ENCODE results near the gene COL9A1. TPM values are rescaled to one million over a fixed set of nuclear protein-coding genes. Genes with fewer than 3 reads are reported as not detected.

Gene COL9A1
- total RNA-seq, 1 donor from 2014 or later = 7.8 TPM

- Histone ChIP-seq H3K27ac (ENCODE audit: low read depth, low read length) (no peak overlapping the region), H3K4me3 (ENCODE audit: low read length in 3 of 3) (no peak overlapping the region), H3K27me3 (ENCODE audit: control insufficient read depth in 3 of 3, insufficient read depth in 3 of 3, low read length in 3 of 3) (peaks cover 0 to 4% (median 0%) of the 10 kb centered on the region in 3 donors), H3K9ac (ENCODE audit: low read depth in 1 of 3, low read length in 3 of 3) (no peak overlapping the region), H3K4me1 (ENCODE audit: control insufficient read depth in 3 of 3, insufficient read depth in 3 of 3, low read length in 3 of 3) (no peaks in the 10 kb centered on the region), H3K36me3 (ENCODE audit: control insufficient read depth in 3 of 3, insufficient read depth in 3 of 3, low read length in 3 of 3) (no peaks in the 10 kb centered on the region), H3K9me3 (ENCODE audit: control insufficient read depth in 3 of 3, low read length in 3 of 3) (no peaks in the 10 kb centered on the region)
These were observed 82.8 kb downstream of the COL9A1 start for GRCh38 chr6:70219943-70220613.

GRCh38 chr6:70216767-70217166, 86.1 kb downstream of the COL9A1 start:
- H3K36me3 ChIP-seq (ENCODE audit: control insufficient read depth in 3 of 3, insufficient read depth in 3 of 3, low read length in 3 of 3) = no peaks in the 10 kb centered on the region
- H3K4me3 ChIP-seq (ENCODE audit: low read length in 3 of 3) = no peak overlapping the region
- no peak overlapping the region for H3K9ac ChIP-seq (ENCODE audit: low read depth in 1 of 3, low read length in 3 of 3)
- no peak overlapping the region for H3K27ac ChIP-seq (ENCODE audit: low read depth, low read length)
- H3K9me3 ChIP-seq (ENCODE audit: control insufficient read depth in 3 of 3, low read length in 3 of 3) = no peaks in the 10 kb centered on the region
- no peaks in the 10 kb centered on the region for H3K4me1 ChIP-seq (ENCODE audit: control insufficient read depth in 3 of 3, insufficient read depth in 3 of 3, low read length in 3 of 3)
- peaks cover 0 to 7% (median 0%) of the 10 kb centered on the region in 3 donors for H3K27me3 ChIP-seq (ENCODE audit: control insufficient read depth in 3 of 3, insufficient read depth in 3 of 3, low read length in 3 of 3)

- H3K4me3 ChIP-seq (ENCODE audit: low read length in 3 of 3) = no peak overlapping the region
- H3K9ac ChIP-seq (ENCODE audit: low read depth in 1 of 3, low read length in 3 of 3) = no peak overlapping the region
- no peak overlapping the region for H3K27ac ChIP-seq (ENCODE audit: low read depth, low read length)
- peaks cover 0 to 7% (median 0%) of the 10 kb centered on the region in 3 donors for H3K27me3 ChIP-seq (ENCODE audit: control insufficient read depth in 3 of 3, insufficient read depth in 3 of 3, low read length in 3 of 3)
- H3K36me3 ChIP-seq (ENCODE audit: control insufficient read depth in 3 of 3, insufficient read depth in 3 of 3, low read length in 3 of 3) = no peaks in the 10 kb centered on the region
- no peaks in the 10 kb centered on the region for H3K4me1 ChIP-seq (ENCODE audit: control insufficient read depth in 3 of 3, insufficient read depth in 3 of 3, low read length in 3 of 3)
- no peaks in the 10 kb centered on the region for H3K9me3 ChIP-seq (ENCODE audit: control insufficient read depth in 3 of 3, low read length in 3 of 3)
These were observed 87.3 kb downstream of the COL9A1 start for GRCh38 chr6:70215460-70216108.

- no peak overlapping the region for H3K9ac ChIP-seq (ENCODE audit: low read depth in 1 of 3, low read length in 3 of 3)
- H3K9me3 ChIP-seq (ENCODE audit: control insufficient read depth in 3 of 3, low read length in 3 of 3) = no peaks in the 10 kb centered on the region
- no peak overlapping the region for H3K4me3 ChIP-seq (ENCODE audit: low read length in 3 of 3)
- peaks cover 0 to 2% (median 0%) of the 10 kb centered on the region in 3 donors for H3K27me3 ChIP-seq (ENCODE audit: control insufficient read depth in 3 of 3, insufficient read depth in 3 of 3, low read length in 3 of 3)
- H3K4me1 ChIP-seq (ENCODE audit: control insufficient read depth in 3 of 3, insufficient read depth in 3 of 3, low read length in 3 of 3) = no peaks in the 10 kb centered on the region
- H3K36me3 ChIP-seq (ENCODE audit: control insufficient read depth in 3 of 3, insufficient read depth in 3 of 3, low read length in 3 of 3) = no peaks in the 10 kb centered on the region
- H3K27ac ChIP-seq (ENCODE audit: low read depth, low read length) = no peak overlapping the region
These were observed 92.4 kb downstream of the COL9A1 start for GRCh38 chr6:70210462-70210861.

- Histone ChIP-seq H3K27ac (ENCODE audit: low read depth, low read length) (no peak overlapping the region), H3K4me3 (ENCODE audit: low read length in 3 of 3) (no peak overlapping the region), H3K4me1 (ENCODE audit: control insufficient read depth in 3 of 3, insufficient read depth in 3 of 3, low read length in 3 of 3) (no peaks in the 10 kb centered on the region), H3K9me3 (ENCODE audit: control insufficient read depth in 3 of 3, low read length in 3 of 3) (no peaks in the 10 kb centered on the region), H3K36me3 (ENCODE audit: control insufficient read depth in 3 of 3, insufficient read depth in 3 of 3, low read length in 3 of 3) (no peaks in the 10 kb centered on the region), H3K9ac (ENCODE audit: low read depth in 1 of 3, low read length in 3 of 3) (no peak overlapping the region), H3K27me3 (ENCODE audit: control insufficient read depth in 3 of 3, insufficient read depth in 3 of 3, low read length in 3 of 3) (no peaks in the 10 kb centered on the region)
These were observed 94.6 kb downstream of the COL9A1 start for GRCh38 chr6:70208235-70208790.

- H3K9ac ChIP-seq (ENCODE audit: low read depth in 1 of 3, low read length in 3 of 3) = no peak overlapping the region
- no peak overlapping the region for H3K27ac ChIP-seq (ENCODE audit: low read depth, low read length)
- no peaks in the 10 kb centered on the region for H3K4me1 ChIP-seq (ENCODE audit: control insufficient read depth in 3 of 3, insufficient read depth in 3 of 3, low read length in 3 of 3)
- H3K36me3 ChIP-seq (ENCODE audit: control insufficient read depth in 3 of 3, insufficient read depth in 3 of 3, low read length in 3 of 3) = no peaks in the 10 kb centered on the region
- H3K9me3 ChIP-seq (ENCODE audit: control insufficient read depth in 3 of 3, low read length in 3 of 3) = no peaks in the 10 kb centered on the region
- H3K27me3 ChIP-seq (ENCODE audit: control insufficient read depth in 3 of 3, insufficient read depth in 3 of 3, low read length in 3 of 3) = peaks cover 0 to 2% (median 2%) of the 10 kb centered on the region in 3 donors
- no peak overlapping the region for H3K4me3 ChIP-seq (ENCODE audit: low read length in 3 of 3)
These were observed 104.1 kb downstream of the COL9A1 start for GRCh38 chr6:70198785-70199184.

GRCh38 chr6:70196531-70196930, 106.4 kb downstream of the COL9A1 start:
- no peak overlapping the region for H3K9ac ChIP-seq (ENCODE audit: low read depth in 1 of 3, low read length in 3 of 3)
- no peak overlapping the region for H3K4me3 ChIP-seq (ENCODE audit: low read length in 3 of 3)
- H3K36me3 ChIP-seq (ENCODE audit: control insufficient read depth in 3 of 3, insufficient read depth in 3 of 3, low read length in 3 of 3) = no peaks in the 10 kb centered on the region
- H3K4me1 ChIP-seq (ENCODE audit: control insufficient read depth in 3 of 3, insufficient read depth in 3 of 3, low read length in 3 of 3) = no peaks in the 10 kb centered on the region
- no peak overlapping the region for H3K27ac ChIP-seq (ENCODE audit: low read depth, low read length)
- H3K27me3 ChIP-seq (ENCODE audit: control insufficient read depth in 3 of 3, insufficient read depth in 3 of 3, low read length in 3 of 3) = peaks cover 0 to 2% (median 2%) of the 10 kb centered on the region in 3 donors
- H3K9me3 ChIP-seq (ENCODE audit: control insufficient read depth in 3 of 3, low read length in 3 of 3) = no peaks in the 10 kb centered on the region

GRCh38 chr6:70194421-70194820, 108.5 kb downstream of the COL9A1 start:
- Histone ChIP-seq H3K4me1 (ENCODE audit: control insufficient read depth in 3 of 3, insufficient read depth in 3 of 3, low read length in 3 of 3) (no peaks in the 10 kb centered on the region), H3K27me3 (ENCODE audit: control insufficient read depth in 3 of 3, insufficient read depth in 3 of 3, low read length in 3 of 3) (peaks cover 0 to 2% (median 2%) of the 10 kb centered on the region in 3 donors), H3K36me3 (ENCODE audit: control insufficient read depth in 3 of 3, insufficient read depth in 3 of 3, low read length in 3 of 3) (no peaks in the 10 kb centered on the region), H3K9ac (ENCODE audit: low read depth in 1 of 3, low read length in 3 of 3) (no peak overlapping the region), H3K27ac (ENCODE audit: low read depth, low read length) (no peak overlapping the region), H3K9me3 (ENCODE audit: control insufficient read depth in 3 of 3, low read length in 3 of 3) (no peaks in the 10 kb centered on the region), H3K4me3 (ENCODE audit: low read length in 3 of 3) (no peak overlapping the region)

- Histone ChIP-seq H3K4me3 (ENCODE audit: low read length in 3 of 3) (no peak overlapping the region), H3K9me3 (ENCODE audit: control insufficient read depth in 3 of 3, low read length in 3 of 3) (no peaks in the 10 kb centered on the region), H3K27me3 (ENCODE audit: control insufficient read depth in 3 of 3, insufficient read depth in 3 of 3, low read length in 3 of 3) (no peaks in the 10 kb centered on the region), H3K9ac (ENCODE audit: low read depth in 1 of 3, low read length in 3 of 3) (no peak overlapping the region), H3K27ac (ENCODE audit: low read depth, low read length) (no peak overlapping the region), H3K36me3 (ENCODE audit: control insufficient read depth in 3 of 3, insufficient read depth in 3 of 3, low read length in 3 of 3) (no peaks in the 10 kb centered on the region), H3K4me1 (ENCODE audit: control insufficient read depth in 3 of 3, insufficient read depth in 3 of 3, low read length in 3 of 3) (no peaks in the 10 kb centered on the region)
These were observed 114.7 kb downstream of the COL9A1 start for GRCh38 chr6:70188202-70188601.

GRCh38 chr6:70186461-70186860, 116.4 kb downstream of the COL9A1 start:
- Histone ChIP-seq H3K27me3 (ENCODE audit: control insufficient read depth in 3 of 3, insufficient read depth in 3 of 3, low read length in 3 of 3) (no peaks in the 10 kb centered on the region), H3K36me3 (ENCODE audit: control insufficient read depth in 3 of 3, insufficient read depth in 3 of 3, low read length in 3 of 3) (no peaks in the 10 kb centered on the region), H3K27ac (ENCODE audit: low read depth, low read length) (no peak overlapping the region), H3K4me3 (ENCODE audit: low read length in 3 of 3) (no peak overlapping the region), H3K9me3 (ENCODE audit: control insufficient read depth in 3 of 3, low read length in 3 of 3) (no peaks in the 10 kb centered on the region), H3K4me1 (ENCODE audit: control insufficient read depth in 3 of 3, insufficient read depth in 3 of 3, low read length in 3 of 3) (no peaks in the 10 kb centered on the region), H3K9ac (ENCODE audit: low read depth in 1 of 3, low read length in 3 of 3) (no peak overlapping the region)

Data from skeletal muscle tissue (tissue), 4 donors.